HTR-8/SVneo (cell line): ENCODE results near the gene ACTR3C.
"Not testable (repeated sequence)": the region's sequence is repeated elsewhere in the genome, so short reads cannot be mapped to it uniquely, and the experiment has no call there.

Experiments used
- DNase-seq: peaks from one replicate; pipeline ENCODE4 v3.0.0; 2011; ENCODE audit warnings: low spot score, mixed read lengths; ENCODE audit not compliant: insufficient read length
- FAIRE-seq: peaks from 2 replicates; lab custom pipeline; 2011; peaks lifted over from hg19 to GRCh38; lab: Jason Lieb, UNC

ACTR3C gene

DNA sequence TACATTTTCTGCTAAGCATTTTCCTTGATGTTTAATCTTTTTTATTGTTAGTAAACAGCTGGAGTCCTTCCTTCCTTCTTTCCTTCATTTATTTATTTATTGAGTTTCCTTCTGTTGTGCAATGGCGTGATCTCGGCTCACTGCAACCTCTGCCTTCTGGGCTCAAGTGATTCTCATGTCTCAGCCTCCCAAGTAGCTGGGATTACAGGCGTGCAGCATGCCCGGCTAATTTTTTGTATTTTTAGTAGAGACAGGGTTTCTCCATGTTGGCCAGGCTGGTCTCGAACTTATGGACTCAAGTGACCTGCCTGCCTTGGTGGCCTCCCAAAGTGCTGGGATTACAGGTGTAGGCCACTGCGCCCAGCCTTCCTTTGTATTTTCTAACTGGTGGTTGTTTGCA, 6.4 kb downstream of the ACTR3C start:
- DNase-seq, FAIRE-seq: not testable (repeated sequence)

GRCh38 chr7:150314639-150315239, 8.6 kb downstream of the ACTR3C start:
- no peak for FAIRE-seq
- no peak for DNase-seq

- DNase-seq: no peak
- FAIRE-seq: no peak
Observed at GRCh38 chr7:150313870-150314269, 9.5 kb downstream of the ACTR3C start.

GRCh38 chr7:150313367-150313809, 10.0 kb downstream of the ACTR3C start:
- DNase-seq: no peak
- no peak for FAIRE-seq

DNA sequence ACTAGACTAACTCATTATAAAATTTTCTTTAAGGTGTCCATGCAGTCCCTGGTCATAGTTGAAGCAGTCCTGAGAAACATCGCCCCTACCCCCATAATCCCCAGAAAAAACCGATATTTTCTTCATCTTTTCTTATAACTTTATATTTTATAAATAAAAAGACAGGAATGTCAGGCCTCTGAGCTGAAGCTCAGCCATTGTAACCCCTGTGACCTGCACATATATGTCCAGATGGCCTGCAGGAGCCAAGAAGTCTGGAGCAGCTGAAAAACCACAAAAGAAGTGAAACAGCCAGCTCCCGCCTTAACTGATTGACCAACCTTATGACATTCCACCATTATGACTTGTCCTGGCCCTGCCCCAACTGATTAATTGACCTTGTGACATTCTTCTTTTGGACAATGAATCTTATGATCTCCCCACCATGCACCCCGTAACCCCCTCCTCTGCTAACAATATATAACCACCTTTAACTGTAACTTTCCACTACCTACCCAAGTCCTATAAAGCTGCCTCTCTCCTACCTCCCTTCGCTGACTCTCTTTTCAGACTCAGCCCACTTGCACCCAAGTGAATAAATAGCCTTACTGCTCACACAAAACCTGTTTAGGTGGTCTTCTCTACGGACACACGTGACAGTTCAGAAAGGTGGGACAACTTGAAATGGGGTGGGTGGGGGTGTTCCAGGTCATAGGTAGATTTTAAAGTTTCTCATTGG, 10.5 kb downstream of the ACTR3C start:
- not testable (repeated sequence) for FAIRE-seq, DNase-seq

DNA sequence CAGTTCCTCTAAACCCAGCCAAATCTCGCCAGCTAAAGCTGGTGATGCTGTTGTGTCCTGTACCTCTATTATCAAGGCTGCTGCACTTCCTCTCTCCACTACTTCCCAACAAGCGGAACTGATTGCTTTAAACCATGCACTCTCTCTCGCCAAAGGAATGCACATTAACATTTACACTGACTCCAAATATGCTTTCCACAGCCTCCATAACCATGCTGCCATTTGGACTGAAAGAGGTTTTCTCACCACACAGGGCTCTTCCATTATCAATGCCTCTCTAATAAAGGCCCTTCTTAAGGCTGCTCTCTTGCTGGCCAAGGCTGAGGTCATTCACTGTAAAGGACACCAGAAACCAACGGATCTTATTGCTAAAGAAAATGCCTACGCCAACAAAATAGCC, 11.6 kb downstream of the ACTR3C start:
- FAIRE-seq: no peak

GRCh38 chr7:150311146-150311545, 12.2 kb downstream of the ACTR3C start:
- FAIRE-seq (no peak), DNase-seq (no peak)

More for the DNA sequence above, 11.6 kb downstream of the ACTR3C start:
- DNase-seq: no peak

DNA sequence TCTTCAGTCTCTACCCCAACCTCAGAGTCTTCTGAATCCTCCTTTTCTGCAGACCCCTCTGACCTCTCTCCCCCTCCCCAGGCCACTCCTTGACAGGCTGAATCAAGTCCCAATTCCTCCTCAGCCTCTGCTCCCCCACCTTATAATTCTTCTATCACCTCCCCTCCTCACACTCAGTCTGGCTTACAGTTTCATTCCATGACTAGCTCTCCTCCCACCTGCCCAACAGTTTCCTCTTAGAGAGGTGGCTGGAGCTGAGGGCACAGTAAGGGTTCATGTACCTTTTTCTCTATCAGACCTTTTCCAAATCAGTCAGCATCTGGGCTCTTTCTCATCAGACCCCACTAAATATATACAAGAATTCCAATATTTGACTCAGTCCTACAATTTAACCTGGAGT, 14.8 kb downstream of the ACTR3C start:
- no peak for FAIRE-seq
- DNase-seq: no peak

- FAIRE-seq (no peak), DNase-seq (no peak)
Observed at GRCh38 chr7:150307904-150308303, 15.4 kb downstream of the ACTR3C start.

- DNase-seq: no peak
- no peak for FAIRE-seq
Observed at GRCh38 chr7:150307129-150307528, 16.2 kb downstream of the ACTR3C start.

- not testable (repeated sequence) for DNase-seq, FAIRE-seq
Observed at GRCh38 chr7:150306377-150306776, 17.0 kb downstream of the ACTR3C start.

GRCh38 chr7:150305903-150306284, 17.5 kb downstream of the ACTR3C start:
- DNase-seq, FAIRE-seq: not testable (repeated sequence)

DNA sequence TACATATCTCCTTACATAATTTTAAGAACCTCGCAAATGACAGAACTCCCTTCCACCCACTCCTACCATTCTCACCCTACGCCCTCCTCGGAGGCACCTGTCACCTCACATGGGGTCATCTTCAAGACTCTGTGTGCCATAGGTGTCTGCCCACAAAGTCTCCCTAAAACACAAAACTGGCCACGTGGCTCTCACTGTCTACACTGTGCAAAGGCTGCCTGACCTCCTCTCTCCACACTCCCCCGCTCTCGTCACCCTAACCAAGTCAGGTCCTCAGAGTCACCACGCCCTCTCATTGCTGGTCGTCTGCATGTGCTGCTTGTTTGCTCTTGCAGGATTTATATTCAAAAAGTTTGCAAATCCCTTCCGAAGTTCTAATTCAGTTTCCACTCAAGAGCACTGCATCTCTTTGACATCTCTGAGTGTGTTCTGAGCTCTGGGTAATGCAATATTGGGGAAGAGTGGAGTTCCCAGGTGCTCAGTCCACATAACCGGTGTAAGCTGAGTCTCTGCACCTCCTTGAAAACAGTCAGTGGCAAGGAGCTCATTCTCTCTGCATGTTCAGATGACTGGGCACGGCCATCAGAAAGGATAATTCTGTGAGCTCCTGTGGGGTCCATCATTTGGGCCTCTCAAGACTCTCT, 18.0 kb downstream of the ACTR3C start:
- DNase-seq, FAIRE-seq: not testable (repeated sequence)

- FAIRE-seq, DNase-seq: not testable (repeated sequence)
Observed at GRCh38 chr7:150304499-150305258, 18.7 kb downstream of the ACTR3C start.

GRCh38 chr7:150302908-150303310, 20.4 kb downstream of the ACTR3C start:
- FAIRE-seq, DNase-seq: not testable (repeated sequence)

DNA sequence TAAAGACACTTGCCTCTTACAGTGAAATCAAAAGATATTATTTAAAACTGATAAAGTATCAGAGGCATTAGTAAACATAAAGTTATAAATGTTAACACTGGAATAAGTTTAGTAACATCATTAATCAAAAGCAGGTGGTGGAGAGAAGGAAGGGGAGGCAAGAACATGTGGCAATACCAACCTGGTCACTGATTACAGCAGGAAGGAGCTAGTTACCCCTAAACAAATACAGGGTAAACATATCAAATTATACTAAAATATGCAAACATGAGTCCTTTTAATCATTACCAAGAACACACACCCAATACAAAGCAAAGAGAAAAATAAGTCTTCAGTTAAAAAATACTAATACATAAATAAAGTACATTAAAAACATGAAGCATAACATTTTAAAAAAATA, 25.4 kb downstream of the ACTR3C start:
- DNase-seq, FAIRE-seq: not testable (repeated sequence)

DNA sequence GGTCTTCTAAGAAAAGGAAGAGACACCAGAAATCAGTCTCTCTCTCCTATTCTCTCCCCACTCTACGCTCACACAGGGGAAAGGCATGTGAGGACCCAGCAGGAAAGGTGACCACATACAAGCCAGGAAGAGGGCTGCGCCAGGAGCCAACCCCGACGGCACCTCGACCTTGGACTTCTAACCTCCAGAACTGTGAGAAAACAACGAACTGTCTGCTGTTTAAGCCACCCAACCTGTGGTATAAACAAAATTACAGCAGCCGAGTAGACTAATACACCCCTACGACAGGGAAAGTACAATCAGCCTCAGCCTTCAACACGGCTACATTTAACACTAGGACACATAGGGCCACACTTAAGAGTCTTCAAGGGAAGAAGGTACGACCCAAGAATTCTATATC, 26.5 kb downstream of the ACTR3C start:
- DNase-seq, FAIRE-seq: not testable (repeated sequence)

DNA sequence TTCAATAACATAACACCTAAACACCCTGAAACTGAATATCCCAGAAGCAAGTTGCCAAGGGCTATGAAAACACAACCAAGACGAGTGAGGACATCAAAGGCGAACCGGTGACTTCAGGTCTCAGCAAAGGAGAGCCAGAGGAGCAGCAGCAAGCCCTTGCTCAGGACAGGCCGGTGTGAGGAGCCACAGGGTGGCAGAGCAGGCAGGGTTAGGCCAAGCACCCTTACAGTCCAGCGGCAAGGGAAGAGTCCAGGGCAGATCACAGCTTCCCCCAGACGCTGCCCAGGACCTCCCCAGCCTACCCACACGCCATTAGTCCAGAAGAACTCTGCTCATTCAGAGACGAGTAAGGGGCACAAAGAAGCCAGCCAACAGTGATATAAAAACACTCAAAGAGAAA, 27.7 kb downstream of the ACTR3C start:
- not testable (repeated sequence) for FAIRE-seq

DNA sequence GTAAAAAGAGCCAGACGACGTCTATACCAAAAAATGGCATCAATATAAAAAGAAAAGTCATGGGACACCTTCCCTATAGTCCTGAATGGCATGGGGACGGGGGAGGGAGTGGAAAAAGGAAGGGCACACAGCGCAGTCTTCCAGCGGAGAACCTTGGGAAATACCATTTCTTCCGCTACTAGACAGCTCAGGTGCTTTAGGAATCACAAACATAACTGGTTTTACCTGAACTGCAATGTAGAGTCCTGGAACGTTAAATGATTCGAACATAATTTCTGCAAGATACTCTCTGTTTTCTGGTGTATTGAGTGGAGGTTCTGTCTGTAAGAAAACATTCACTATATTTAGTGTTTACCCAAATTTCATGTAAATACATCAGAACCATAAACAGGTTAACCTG, 28.3 kb downstream of the ACTR3C start:
- FAIRE-seq, DNase-seq: not testable (repeated sequence)

More for the DNA sequence above, 27.7 kb downstream of the ACTR3C start:
- not testable (repeated sequence) for DNase-seq

- not testable (repeated sequence) for FAIRE-seq, DNase-seq
Observed at GRCh38 chr7:150290317-150290716, 33.0 kb downstream of the ACTR3C start.
